GM18873 (cell line): ENCODE data around the gene OR5K1.
A peak's percentile ranks its signal among the peaks of the same experiment; 100 is the strongest.

ENCODE experiments used
- ATAC-seq: cut with Tn5 transposase; IDR thresholded peaks from one replicate; pipeline ENCODE4 v1.9.1; 2021; ENCODE audit warnings: mild to moderate bottlenecking, moderate library complexity, moderate number of reproducible peaks; ENCODE audit not compliant: unreplicated experiment, low FRiP score

The OR5K1 gene

DNA sequence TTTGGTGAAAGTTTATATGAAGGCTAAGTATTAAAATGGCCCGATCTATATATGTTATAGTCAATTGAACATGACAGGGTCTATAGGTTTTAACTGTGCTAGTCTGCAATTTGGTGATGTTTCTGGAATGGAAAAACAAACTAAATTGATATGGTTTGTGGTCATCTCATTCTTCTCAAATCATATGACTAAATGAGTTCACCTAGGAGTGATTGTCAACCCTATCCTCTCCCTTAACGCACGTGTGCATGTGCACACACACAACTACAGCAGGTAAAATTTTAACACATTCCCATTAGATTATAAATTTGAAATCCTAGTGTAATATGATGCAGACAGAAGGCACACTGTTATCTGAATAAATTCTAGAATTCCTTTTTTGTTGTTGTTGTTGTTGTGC is 50.7 kb downstream of the OR5K1 start:
- no peak for ATAC-seq

- ATAC-seq: no peak
These were observed 51.9 kb downstream of the OR5K1 start for GRCh38 chr3:98514948-98515347.

DNA sequence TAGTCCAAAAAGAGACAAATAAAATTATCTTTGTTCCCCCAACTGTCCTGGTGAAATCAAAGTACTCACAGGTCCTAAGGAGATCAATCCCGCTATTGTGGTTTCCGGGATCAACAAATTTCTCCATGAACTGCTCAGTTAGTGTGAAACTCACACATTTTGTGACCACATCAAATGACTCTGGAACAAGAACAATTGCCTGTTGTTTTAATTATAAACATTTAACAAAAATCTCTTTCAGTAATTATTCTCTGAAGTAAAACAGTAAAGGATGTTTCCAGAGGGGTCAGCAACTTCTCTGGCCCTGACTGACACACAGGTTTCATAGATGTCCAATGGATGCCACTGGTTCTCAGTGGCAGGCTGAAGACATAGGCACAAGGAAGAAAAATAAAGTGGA is 55.8 kb downstream of the OR5K1 start:
- ATAC-seq: no peak

DNA sequence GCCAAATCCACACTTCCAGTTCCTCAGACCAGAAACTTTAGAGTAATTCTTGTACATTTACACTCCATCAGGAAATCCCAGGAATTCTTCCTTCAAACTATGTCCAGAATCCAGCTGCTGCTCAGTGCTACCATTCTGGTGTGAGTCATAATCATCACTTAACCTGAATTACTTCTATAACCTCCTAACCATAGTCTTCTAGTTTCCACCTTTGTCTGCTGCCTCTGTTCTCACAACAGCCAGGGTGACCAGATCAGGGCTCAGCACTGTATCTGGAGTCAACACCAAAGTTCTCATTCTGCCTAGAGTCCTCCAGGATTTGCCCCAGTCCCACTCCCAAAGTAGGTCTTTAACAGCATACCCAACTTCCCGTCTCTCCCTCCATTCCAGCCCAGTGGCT is 56.4 kb downstream of the OR5K1 start:
- ATAC-seq: no peak

GRCh38 chr3:98521897-98522543 is 59.0 kb downstream of the OR5K1 start:
- ATAC-seq: peak; percentile 40
